ENCODE data around the gene MAGOH.

MAGOH gene

GRCh38 chr1:53270107-53270506 lies 31.8 kb upstream of the MAGOH start:
- DNase-seq, result no peak

- DNase-seq, result no peak
Measured at GRCh38 chr1:53267761-53268160, 29.4 kb upstream of the MAGOH start.

DNA sequence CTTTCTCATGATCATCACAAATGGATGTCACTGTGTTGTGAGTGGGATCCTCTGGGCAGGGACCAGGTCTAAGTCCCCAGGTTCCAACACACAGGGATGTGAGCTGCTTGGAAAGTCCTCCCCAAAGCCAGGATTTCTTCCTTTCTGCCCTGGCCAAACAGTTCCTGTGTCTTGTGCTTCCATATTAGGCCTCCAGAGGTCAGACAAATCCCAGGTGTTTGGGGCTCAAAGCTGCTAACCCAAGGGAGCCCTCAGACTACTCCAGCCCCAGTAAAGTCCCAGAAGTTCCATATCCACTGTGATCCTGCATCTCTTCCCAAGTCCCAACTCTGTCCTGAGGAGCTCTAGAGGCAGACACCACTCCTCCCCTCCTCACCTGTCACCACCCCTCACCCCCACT lies 27.7 kb upstream of the MAGOH start:
- DNase-seq, result peak; percentile 22

- no peak for DNase-seq
Measured at GRCh38 chr1:53265581-53265980, 27.3 kb upstream of the MAGOH start.

DNA sequence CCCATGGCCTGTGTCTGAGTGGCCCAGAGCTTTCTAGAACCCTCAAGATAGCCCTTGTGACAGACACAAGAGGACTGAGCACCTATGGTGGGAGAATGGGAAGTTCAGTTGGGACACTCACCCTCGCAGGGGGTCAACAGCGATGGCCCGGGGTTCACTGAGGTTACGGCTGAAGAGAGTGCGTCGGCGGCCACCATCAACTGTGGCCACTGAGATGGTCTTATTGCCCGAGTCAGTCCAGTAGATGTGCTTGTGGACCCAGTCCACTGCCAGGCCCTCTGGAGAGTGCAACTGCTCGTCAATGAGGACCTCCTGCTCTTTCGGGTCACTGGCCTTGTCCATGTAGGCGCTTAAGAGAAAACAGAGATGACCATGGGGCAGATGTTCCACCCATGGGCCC lies 25.7 kb upstream of the MAGOH start:
- DNase-seq, result no peak

DNA sequence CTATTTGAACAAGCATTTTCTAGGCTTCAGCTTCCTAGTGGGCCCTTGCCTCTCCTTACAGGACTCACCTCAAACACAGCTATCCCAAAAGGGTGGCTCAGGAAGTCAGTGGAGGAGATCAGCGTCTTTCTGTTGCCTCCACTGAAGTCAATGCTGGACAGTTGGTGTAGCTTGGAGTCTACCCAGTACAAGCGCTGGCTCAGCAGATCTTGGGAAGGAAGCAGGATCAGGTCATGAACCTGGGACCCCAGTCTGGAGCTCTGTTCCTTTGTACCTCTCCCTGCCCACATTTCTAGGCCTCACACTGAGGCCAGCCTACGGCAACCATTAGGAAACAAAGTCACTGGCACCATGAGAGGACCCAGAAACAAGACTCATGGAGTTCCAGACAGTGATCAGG lies 23.7 kb upstream of the MAGOH start:
- DNase-seq, result no peak

DNA sequence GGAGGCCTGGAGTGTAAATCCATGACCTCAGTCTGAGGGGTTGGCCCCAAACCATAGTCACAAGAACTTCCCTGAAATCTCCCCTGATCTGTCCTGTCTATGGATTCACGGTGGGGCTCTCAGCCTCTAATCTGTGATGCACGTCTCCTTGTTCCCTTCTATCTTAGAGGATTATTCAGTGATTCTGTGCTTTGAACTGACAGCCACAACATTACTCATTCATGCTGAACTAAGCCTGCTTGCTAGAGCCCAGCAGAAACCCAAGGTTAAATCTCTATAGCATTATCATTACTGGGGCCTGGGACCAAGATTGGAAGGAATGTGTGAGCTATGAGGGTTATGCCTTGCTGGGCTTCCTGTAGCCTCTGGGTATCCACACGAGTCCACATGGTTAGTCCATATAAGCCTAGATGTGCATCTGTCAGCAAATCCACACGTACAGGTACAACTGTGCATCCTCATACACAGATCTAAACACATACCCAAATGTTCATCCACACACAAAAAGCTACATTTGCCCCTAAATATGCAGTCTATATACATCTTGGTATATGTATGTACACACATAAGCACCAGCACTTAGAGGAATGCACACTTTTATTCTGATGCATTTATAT lies 22.4 kb upstream of the MAGOH start:
- DNase-seq, result no peak

DNA sequence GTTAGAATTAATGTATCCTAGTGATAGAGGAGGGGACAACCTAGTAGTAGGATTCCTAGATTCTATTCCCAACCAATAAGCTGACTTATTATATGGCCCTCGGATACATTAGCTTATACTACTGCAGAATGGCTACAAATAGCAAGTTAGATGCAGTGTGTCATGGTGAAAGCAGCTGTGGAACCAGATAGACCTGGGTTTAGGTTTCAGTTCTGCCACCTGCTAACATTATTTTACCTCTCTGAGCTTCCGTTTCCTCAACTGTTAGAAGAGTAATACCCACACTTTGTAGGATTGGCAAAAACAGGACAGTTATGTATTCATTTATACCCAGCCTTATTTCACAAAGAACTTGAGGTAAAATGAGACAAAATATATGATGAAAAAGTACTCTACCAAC lies 21.6 kb upstream of the MAGOH start:
- no peak for DNase-seq

- DNase-seq, result no peak
Measured at GRCh38 chr1:53258216-53258615, 19.9 kb upstream of the MAGOH start.

DNA sequence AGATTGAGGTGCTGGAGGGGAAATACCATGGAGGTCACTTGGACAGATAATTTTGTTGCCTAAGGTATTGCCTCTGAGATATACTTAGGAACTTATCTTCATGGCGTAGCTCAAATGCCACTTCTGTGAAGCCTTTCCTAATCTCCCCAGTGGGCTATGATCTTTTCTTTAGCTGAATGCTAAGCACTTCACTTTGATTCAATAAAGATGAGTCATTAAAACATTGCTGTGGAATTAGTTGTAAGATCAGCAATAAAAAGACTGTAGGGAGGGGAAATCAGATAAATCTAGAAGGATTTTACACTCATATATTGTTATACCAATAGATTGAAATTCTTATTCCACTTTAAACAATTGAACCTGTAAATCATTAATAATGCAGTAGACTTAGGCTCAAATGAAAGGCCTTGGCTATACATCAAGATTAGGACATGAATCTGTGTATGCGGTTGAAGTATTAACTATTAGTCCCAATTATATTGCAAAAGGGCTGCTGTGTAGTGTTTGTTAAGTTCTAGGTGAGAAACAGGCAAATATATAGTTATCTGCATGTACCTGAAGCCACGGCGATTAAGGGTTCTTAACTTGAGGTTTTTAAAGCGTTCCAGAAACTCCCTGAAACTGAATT lies 19.2 kb upstream of the MAGOH start:
- DNase-seq, result no peak

GRCh38 chr1:53256511-53257453 lies 18.5 kb upstream of the MAGOH start:
- DNase-seq, result no peak

GRCh38 chr1:53255031-53255430 lies 16.7 kb upstream of the MAGOH start:
- DNase-seq, result no peak

- DNase-seq, result no peak
Measured at GRCh38 chr1:53254011-53254640, 15.8 kb upstream of the MAGOH start.

- no peak for DNase-seq
Measured at GRCh38 chr1:53250325-53250724, 12.0 kb upstream of the MAGOH start.

- no peak for DNase-seq
Measured at GRCh38 chr1:53249706-53250105, 11.4 kb upstream of the MAGOH start.

DNA sequence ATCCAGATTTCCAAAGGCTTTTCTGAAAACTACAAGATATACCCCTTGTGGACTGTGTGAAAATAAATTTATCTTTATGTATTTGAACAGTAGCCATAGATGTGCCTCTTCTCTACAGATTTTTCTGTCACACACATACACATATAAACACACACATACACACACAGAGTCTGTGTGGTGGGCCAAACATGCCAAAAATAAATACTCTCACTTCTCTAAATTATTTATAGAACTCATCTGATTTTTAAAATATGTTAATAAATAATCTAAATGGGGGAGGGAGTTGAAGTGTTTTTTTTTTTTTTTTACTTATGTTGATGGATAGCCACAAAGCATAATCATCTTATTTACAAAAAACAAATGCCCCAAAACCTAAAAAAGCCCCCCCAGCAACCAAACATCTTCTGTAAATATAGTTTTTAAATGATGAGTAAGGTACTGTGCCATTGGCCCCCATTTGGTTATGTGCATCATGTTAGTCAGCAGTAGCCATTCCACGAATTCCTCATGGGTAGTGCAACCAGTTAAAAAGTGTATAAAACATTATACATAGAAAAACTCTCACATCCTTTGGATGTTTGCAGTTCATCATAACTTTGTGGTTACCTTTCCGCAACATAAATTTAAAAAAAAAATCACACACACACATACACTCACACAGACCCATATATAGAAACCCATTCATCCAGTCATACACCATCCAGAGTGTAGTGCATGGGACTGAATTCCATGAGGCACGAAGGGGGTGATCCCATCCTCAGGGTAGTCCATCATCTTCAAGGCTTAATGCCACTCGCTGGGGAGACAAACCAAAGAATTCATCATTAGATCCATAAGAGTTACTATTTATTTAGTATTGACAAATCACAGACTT lies 8.2 kb upstream of the MAGOH start:
- DNase-seq, result no peak

DNA sequence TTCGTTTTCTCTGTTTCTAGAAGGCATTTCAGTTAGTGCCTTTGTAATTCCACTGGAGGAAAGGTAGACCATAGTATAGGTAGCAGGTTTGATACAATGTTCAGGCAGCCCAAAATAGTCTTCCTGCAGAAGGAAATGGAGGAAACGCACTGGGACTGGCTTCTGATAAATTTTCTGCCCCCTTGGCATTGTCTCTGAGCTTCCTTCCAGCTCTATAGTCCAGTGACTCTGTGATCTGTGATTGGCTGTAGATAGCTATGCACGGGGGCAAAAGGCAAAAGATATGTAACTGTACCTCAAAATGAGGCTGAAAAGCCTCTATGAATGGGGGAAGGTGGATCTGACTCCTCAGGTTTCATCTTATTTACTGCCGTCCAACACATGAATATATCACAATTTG lies 5.8 kb upstream of the MAGOH start:
- no peak for DNase-seq

GRCh38 chr1:53242381-53242780 lies 4.1 kb upstream of the MAGOH start:
- no peak for DNase-seq

GRCh38 chr1:53241828-53242227 lies 3.5 kb upstream of the MAGOH start:
- DNase-seq, result no peak

- no peak for DNase-seq
Measured at GRCh38 chr1:53237638-53238037, 680 bp downstream of the MAGOH start.

GRCh38 chr1:53220962-53221286 lies 17.4 kb downstream of the MAGOH start:
- DNase-seq, result no peak

DNA sequence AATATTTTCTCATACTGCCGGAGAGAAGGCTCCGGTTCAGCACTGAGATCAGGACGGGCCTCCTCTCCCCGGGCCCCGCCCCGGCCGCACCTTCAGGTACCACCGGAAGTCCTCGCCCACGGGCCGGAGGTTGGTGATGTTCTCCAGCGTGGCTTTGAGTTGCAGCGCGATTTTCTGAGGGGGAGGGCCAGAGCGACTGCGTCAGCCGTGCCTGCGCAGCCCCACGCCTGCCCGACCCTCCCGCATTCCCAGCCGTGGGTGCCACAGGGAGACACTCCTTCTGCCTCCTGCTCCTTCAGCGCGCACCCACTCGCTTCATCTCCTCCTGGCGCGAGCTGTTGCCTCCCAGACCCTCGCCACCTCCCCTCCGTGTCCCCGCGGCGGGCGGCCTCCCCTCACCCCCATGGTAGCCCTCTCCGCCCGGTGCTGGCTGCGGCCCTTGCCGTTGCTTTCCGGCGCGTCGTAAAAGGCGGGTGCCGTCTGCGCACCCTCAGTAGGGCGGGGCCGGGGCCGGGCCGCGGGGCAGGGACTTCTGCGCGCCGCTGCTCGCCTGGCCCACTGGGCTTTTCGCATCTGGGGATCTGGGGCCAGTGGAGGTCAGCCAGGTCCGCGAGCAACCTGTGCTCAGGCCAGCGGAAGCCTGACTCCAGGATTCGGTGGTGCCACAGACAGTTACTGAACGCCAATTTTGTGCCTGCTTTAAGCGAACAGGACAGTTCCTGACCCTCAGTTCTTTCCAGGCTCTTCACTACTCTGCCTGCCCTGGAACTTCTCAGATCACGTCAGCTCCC lies 18.0 kb downstream of the MAGOH start, which contains the start of gene CZIB:
Gene CZIB (minus strand): TSS at position 464 of the 791 bp plus-strand sequence. CDS start 59 bp downstream, at position 405.
- peak; percentile 97 for DNase-seq
